Dedifferentiated amniotic fluid mesenchymal stem cell (primary cell): ENCODE data around the gene AP1AR.
A peak's percentile ranks its signal among the peaks of the same experiment; 100 is the strongest.
"Not testable (repeated sequence)": the region's sequence is repeated elsewhere in the genome, so short reads cannot be mapped to it uniquely, and the experiment has no call there.

ENCODE experiments used
- DNase-seq: peaks from one replicate; pipeline ENCODE4 v3.0.0-alpha.2; 2016; ENCODE audit errors: extremely low spot score

AP1AR gene

GRCh38 chr4:112231779-112232713 is at the start of gene AP1AR:
Gene AP1AR, plus strand, starts transcription at chr4:112231787. Its CDS starts 305 bp downstream, at chr4:112232092.
- DNase-seq = peak; percentile 52

GRCh38 chr4:112182604-112183003 is 49.0 kb upstream of the AP1AR start:
- no peak for DNase-seq

GRCh38 chr4:112183252-112183651 is 48.3 kb upstream of the AP1AR start:
- no peak for DNase-seq

- DNase-seq = no peak
Measured at GRCh38 chr4:112184438-112184837, 47.1 kb upstream of the AP1AR start.

- no peak for DNase-seq
Measured at GRCh38 chr4:112185334-112185733, 46.3 kb upstream of the AP1AR start.

- DNase-seq = no peak
Measured at GRCh38 chr4:112185740-112186670, 45.6 kb upstream of the AP1AR start.

DNA sequence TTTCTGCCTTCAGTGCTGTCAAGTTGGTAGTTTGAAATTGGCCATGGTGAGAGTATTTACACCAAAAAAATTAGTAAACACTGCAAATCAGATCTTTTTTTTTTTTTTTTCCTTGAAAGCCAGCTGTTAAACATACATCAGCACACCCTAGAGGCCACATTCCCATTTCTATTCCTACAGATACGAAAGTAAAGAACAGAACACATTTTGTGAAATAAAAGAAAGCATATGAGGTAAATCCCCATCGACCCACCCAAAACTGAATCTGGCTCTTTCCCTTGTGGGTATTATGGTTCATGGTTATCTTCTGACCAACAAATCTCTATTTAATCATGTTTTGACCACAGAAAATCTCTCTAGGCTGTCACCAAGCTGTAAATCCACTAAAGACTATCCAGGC is 41.8 kb upstream of the AP1AR start:
- peak; percentile 31 for DNase-seq

DNA sequence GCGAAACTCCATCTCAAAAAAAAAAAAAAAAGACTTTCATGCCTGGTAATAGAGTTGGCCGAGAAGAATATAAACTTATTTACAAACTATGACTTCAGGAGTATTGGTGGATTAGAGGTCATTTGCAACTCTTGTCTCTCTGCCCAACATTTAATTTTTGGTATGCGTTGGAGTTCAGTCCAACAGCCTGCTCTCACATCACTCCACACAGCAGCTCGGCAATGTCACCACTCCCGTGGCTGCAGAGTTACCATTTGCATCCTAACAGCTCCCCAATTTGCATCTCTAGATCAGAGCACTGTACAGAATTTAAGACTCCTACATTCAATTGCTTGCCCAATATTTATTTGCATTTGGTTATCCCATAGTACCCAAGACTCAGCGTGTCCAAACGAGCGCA is 40.9 kb upstream of the AP1AR start:
- no peak for DNase-seq

DNA sequence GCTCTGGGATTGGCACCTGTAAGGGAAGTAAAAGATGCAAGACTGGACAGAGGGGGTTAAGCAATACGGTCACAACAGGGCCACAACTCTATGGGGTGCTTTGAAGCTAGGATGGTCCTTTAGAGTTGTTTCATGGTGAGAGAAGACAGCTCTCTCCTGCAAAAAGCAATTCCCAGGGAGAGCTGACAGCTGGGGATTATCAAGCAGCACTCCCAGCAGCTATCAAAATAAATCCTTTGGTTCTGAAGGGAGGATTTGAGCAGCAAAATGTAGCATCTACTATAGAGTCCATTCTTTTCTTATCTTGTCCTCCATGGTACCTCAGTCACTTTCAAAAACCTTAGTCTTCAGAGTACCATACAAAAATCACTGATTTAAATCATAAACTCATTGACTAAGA is 35.1 kb upstream of the AP1AR start:
- no peak for DNase-seq

- no peak for DNase-seq
Measured at GRCh38 chr4:112199041-112199440, 32.5 kb upstream of the AP1AR start.

DNA sequence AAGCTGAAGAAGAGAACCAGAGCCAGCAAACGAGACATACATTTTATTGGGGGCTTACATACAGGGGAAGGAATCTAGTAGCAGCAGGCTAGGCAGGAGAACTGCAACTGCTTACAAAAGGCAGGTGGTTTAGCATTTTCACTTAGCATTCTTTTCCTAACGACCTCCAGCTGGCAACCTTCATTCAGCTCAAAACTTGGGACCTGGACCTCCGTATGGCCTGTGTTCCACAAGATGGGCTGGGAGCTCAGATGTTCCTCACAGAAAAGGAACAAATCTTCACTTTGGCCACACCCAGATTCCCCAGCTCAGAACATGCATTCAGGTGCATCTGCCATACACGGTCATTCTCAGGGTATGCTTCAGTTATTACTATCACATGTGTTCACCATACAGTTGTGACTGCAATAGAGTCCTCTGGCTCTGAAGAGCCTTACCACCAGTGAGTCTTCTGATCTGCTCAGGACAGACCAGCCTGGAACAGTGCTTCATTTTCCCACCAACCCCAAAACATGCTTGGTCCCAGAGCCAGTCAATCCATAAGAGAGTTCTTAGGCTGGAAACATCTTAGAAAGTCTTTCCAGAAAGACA is 29.6 kb upstream of the AP1AR start:
- no peak for DNase-seq

- DNase-seq = no peak
Measured at GRCh38 chr4:112203593-112203992, 28.0 kb upstream of the AP1AR start.

DNA sequence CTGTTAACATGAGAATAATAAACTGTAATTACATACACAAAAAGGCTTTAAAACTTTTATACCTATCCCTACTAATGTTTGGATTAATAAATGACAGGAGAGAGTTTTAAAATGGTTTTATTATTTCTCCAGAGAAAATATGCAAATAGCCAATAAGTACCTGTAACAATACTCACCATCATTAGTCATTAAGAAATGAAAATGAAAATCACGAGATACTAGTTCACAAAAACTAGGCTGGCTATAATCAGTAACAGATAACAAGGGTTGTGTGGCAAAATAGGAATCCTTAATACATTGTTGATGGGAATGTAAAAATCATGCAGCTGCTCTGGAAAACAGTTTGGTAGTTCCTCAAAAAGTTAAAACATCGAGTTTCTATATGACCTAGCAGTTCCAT is 25.2 kb upstream of the AP1AR start:
- DNase-seq = no peak

GRCh38 chr4:112208137-112209095 is 23.2 kb upstream of the AP1AR start:
- DNase-seq = not testable (repeated sequence)

DNA sequence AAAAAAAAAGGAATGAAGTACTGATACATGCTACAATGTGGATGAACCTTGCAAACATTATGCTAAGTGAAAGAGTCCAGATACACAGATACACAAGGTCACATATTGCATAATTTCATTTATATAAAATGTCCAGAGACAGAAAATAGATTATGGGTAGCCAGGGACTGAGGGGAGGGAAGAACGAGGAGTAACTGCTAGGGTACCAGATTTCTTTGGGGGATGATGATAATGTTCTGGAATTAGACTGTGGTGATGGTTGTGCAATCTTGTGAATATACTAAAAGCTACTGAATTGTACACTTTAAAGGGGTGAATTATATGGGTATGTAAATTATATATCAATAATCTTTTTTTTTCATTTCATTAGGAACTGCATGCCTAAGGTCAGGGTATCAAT is 20.8 kb upstream of the AP1AR start:
- DNase-seq = no peak

- DNase-seq = no peak
Measured at GRCh38 chr4:112213091-112213490, 18.5 kb upstream of the AP1AR start.

DNA sequence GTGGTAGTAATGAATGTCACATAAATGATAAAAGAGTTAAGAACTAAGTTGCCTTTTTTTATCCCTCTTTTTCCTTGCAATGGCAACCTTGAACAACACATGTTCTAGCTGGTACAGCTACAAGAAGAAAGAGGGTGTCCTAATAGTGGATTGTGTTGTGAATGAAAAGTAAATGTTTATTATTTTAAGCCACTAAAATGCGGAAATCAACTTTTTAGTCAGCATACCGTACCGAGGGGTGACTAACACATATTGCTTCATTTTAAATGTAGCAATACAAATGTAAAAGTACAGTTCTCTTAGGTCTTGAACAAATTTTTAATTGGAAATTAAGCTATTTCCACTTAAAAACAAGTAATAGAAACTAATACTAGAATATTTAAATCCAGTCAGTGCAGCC is 17.7 kb upstream of the AP1AR start:
- peak; percentile 56 for DNase-seq

DNA sequence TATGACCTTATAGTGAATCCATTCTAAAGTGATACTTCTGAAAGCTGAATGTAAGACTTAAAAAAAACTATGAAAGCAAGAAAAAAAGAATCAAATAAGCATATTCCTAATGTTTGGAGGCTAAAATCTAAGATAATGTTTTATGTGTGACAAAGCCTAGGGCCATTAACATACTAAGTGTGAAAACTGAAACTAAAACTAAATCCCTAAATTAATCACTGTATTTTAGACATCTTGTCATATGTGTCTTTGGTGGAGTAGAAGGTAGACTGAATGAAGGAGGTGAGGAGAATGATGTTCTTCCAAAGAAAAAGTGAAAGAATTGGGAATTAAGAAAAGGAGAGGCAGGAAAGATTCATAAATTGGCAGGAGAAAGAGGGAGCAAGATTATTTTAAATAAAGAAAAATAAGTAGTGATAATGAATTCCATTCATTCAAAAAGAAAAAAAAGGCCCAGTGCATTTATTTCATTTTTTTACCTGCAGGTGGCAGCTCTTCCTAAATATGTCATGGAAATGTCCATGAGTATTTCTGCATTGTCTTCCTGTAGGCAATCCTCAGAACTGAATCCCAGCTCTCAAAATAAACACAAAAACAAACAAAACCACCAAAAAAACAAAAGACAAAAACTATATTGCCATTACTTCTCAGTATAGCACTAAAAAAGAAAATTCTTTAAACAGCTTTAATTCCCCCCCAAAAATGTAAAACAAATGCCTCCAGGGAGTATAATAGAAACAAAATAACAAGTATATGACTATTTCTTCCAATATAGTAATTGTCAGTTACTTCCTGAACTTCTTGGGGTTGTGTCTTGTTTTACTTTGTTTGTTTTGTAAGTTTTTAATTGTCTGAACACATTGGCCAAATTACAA is 17.0 kb upstream of the AP1AR start:
- DNase-seq = peak; percentile 31

DNA sequence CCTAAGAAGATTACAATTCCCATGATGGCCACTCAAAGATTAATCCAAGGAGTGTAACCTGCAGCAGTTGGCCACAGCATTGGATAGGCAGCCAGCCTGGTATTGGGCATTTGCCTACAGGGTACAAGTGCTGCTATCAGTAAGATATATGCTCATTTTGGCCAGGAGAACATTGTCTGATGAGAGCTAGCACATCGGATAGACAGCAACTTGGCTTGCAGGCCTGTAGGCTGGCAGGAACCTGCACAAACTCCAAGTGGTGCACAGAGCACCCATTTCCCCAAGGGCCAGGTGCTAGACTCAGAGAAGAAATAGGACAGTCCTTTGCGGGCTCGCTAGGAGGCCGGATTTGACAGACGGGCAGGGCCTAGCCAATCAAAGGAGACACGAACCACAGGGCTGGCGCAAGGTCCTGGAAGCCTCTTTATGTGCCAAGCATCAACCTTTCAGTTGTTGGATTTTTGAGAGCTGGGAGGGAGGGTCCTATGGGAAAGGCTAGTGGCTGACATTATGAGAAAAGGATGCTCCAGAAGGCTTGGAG is 11.7 kb upstream of the AP1AR start:
- DNase-seq = no peak
